ENCODE measurements around the gene ABHD12. TPM values are rescaled to one million over a fixed set of nuclear protein-coding genes. Genes with fewer than 3 reads are reported as not detected.

ABHD12 gene
- total RNA-seq, 1 experiment from 2014 or later = 33.2 TPM

GRCh38 chr20:25304025-25304549 lies 86.5 kb downstream of the ABHD12 start:
- Histone ChIP-seq H3K36me3 (peaks cover 9% of the 10 kb centered on the region), H3K27me3 (no peaks in the 10 kb centered on the region), H3K27ac (no peak overlapping the region)

GRCh38 chr20:25303292-25304024 lies 87.2 kb downstream of the ABHD12 start:
- H3K4me1 ChIP-seq = peaks cover 23% of the 10 kb centered on the region
- H3K27me3 ChIP-seq = no peaks in the 10 kb centered on the region
- H3K9me3 ChIP-seq (replicated peaks) = no peaks in the 10 kb centered on the region
- no peak for DNase-seq
- peaks cover 9% of the 10 kb centered on the region for H3K36me3 ChIP-seq
- H3K4me3 ChIP-seq = no peak overlapping the region
- H3K27ac ChIP-seq = no peak overlapping the region

More at GRCh38 chr20:25304025-25304549, 86.5 kb downstream of the ABHD12 start:
- peaks cover 26% of the 10 kb centered on the region for H3K4me1 ChIP-seq
- H3K4me3 ChIP-seq = no peak overlapping the region
- no peaks in the 10 kb centered on the region for H3K9me3 ChIP-seq (replicated peaks)
- no peak for DNase-seq

GRCh38 chr20:25302596-25302995 lies 88.0 kb downstream of the ABHD12 start:
- Histone ChIP-seq H3K27me3 (no peaks in the 10 kb centered on the region), H3K36me3 (peaks cover 5% of the 10 kb centered on the region)

GRCh38 chr20:25301357-25301920 lies 89.2 kb downstream of the ABHD12 start:
- H3K4me3 ChIP-seq = no peak overlapping the region
- no peak overlapping the region for H3K27ac ChIP-seq
- peaks cover 25% of the 10 kb centered on the region for H3K4me1 ChIP-seq
- H3K27me3 ChIP-seq = no peaks in the 10 kb centered on the region
- no peak for DNase-seq
- peaks cover 14% of the 10 kb centered on the region for H3K36me3 ChIP-seq
- no peaks in the 10 kb centered on the region for H3K9me3 ChIP-seq (replicated peaks)

More at GRCh38 chr20:25302596-25302995, 88.0 kb downstream of the ABHD12 start:
- peaks cover 23% of the 10 kb centered on the region for H3K4me1 ChIP-seq
- H3K4me3 ChIP-seq = no peak overlapping the region
- no peak overlapping the region for H3K27ac ChIP-seq
- no peak for DNase-seq
- no peaks in the 10 kb centered on the region for H3K9me3 ChIP-seq (replicated peaks)

GRCh38 chr20:25300496-25301170 lies 90.0 kb downstream of the ABHD12 start:
- H3K27me3 ChIP-seq = no peaks in the 10 kb centered on the region
- DNase-seq = no peak
- H3K4me1 ChIP-seq = peaks cover 33% of the 10 kb centered on the region
- H3K36me3 ChIP-seq = peaks cover 14% of the 10 kb centered on the region
- H3K27ac ChIP-seq = peak overlapping the region; percentile 33; the same call in 1 of the 2 replicates
- no peak overlapping the region for H3K4me3 ChIP-seq
- H3K9me3 ChIP-seq (replicated peaks) = no peaks in the 10 kb centered on the region

DNA sequence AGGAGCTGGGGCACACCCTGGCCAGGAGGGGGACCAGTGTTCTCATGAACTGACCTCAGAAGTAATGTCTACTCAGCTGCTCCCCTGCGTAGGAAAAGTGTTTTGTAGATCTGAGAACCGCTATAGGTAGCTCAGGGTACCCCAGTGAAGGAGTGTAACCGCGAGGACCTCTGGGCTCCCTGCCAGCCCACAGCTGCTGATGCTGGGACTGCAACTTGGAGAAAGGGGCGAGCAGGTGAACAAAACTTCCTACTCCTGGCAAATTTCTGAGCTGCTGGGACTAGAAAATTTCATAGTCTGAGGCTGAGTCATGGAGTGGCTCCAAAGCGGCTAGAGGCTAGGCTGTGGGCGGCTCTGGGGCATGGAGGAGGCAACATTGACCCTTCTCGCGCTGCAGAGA lies 90.8 kb downstream of the ABHD12 start:
- Histone ChIP-seq H3K27ac (peak overlapping the region; percentile 33), H3K4me3 (no peak overlapping the region), H3K4me1 (peaks cover 41% of the 10 kb centered on the region), H3K27me3 (no peaks in the 10 kb centered on the region), H3K9me3 (replicated peaks) (no peaks in the 10 kb centered on the region), H3K36me3 (peaks cover 14% of the 10 kb centered on the region)
- peak; percentile 83 to 85 for DNase-seq

GRCh38 chr20:25297141-25297905 lies 93.3 kb downstream of the ABHD12 start:
- Histone ChIP-seq H3K36me3 (peaks cover 14% of the 10 kb centered on the region; the same call in 1 of the 2 replicates), H3K9me3 (replicated peaks) (no peaks in the 10 kb centered on the region), H3K27me3 (no peaks in the 10 kb centered on the region), H3K4me1 (peaks cover 55% of the 10 kb centered on the region), H3K4me3 (no peak overlapping the region), H3K27ac (no peak overlapping the region)
- DNase-seq = no peak

GRCh38 chr20:25296094-25297093 lies 94.2 kb downstream of the ABHD12 start:
- Histone ChIP-seq H3K4me1 (peaks cover 55% of the 10 kb centered on the region), H3K4me3 (no peak overlapping the region), H3K27ac (peak overlapping the region; percentile 77), H3K9me3 (replicated peaks) (no peaks in the 10 kb centered on the region), H3K36me3 (peaks cover 10% of the 10 kb centered on the region; the same call in 1 of the 2 replicates), H3K27me3 (no peaks in the 10 kb centered on the region)
- peak in 1 of 2 experiments; percentile 50 for DNase-seq

GRCh38 chr20:25295386-25296093 lies 95.1 kb downstream of the ABHD12 start:
- DNase-seq = peak; percentile 78
- H3K4me3 ChIP-seq = no peak overlapping the region
- H3K4me1 ChIP-seq = peaks cover 49% of the 10 kb centered on the region
- H3K27me3 ChIP-seq = no peaks in the 10 kb centered on the region
- H3K9me3 ChIP-seq (replicated peaks) = no peaks in the 10 kb centered on the region
- H3K36me3 ChIP-seq = peaks cover 12% of the 10 kb centered on the region; the same call in 1 of the 2 replicates
- peak overlapping the region; percentile 77 for H3K27ac ChIP-seq

DNA sequence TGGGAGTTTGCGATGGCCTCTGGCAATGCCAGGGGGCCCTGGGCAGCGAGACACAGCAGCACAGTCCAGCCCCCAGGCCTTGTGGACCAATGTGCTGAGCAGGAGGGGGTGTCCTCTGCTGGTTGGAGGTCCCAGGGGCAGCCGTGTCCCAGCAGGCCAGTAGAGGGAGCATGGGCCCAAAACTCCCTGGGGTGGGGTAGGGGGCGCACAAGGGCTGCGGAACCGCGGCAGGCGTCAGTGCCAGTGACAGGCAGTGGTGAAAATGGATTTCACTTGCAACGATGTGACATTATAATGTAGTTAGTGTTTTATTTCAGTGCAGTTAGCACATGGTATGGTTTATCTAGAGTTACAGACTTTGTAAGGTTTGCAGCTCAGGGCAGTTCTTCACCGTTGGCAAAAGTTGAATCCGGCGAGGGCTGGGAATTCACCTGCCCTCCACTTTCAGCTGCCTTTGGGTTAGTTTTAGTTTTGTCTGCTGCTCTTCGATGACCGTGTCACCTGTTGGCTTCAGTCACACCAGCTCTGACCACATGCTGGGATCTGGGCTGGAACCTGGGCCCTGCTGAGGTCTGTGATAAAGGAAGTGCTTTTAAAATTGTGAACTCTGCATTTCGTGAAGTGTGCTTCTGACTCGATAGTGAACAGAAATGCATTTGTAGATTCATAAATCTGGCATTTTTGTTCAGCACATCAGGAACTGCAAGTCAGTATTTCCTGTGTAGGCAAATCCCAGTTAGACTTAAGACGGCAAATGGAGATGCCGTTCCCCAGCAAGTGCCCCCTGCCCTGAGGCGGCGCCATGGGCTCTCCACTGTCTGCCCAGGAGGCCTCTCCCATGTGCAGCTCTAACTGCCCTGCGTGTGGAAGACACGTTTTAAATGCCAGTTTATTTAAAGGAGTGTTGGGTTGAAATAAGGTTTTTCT lies 95.9 kb downstream of the ABHD12 start:
- peak overlapping the region; percentile 0; the same call in 1 of the 2 replicates for H3K4me3 ChIP-seq

DNA sequence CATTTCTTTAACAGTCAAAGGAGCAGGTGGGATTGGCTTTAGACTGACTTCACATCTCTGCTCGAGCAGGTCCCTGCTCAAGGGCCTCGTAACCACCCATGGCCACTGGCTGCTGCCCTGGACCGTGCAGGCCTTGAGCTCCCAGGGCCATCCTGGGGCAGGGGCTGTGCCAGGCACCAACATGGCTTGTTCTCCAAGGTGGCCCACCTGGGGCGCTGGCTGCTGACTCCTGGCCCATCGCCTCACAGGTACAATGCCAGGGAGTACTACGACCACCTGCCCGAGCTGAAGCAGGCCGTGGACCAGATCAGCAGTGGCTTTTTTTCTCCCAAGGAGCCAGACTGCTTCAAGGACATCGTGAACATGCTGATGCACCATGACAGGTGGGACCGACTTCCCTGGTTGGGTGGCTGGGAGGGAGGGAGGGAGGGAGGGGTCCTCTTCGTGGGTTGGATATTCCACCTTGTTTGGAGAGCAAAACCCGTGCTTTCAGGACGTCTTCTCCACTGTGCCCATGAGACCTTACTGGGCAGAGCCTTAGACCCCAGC lies 96.7 kb downstream of the ABHD12 start:
- H3K36me3 ChIP-seq = peaks cover 17% of the 10 kb centered on the region; the same call in 1 of the 2 replicates
- peak overlapping the region; percentile 77 for H3K27ac ChIP-seq
- no peaks in the 10 kb centered on the region for H3K9me3 ChIP-seq (replicated peaks)
- H3K27me3 ChIP-seq = no peaks in the 10 kb centered on the region
- H3K4me1 ChIP-seq = peaks cover 33% of the 10 kb centered on the region
- DNase-seq = peak; percentile 53 to 72
- H3K4me3 ChIP-seq = no peak overlapping the region

More for the DNA sequence above, 95.9 kb downstream of the ABHD12 start:
- Histone ChIP-seq H3K9me3 (replicated peaks) (no peaks in the 10 kb centered on the region), H3K4me1 (peaks cover 41% of the 10 kb centered on the region), H3K36me3 (peaks cover 15% of the 10 kb centered on the region; the same call in 1 of the 2 replicates), H3K27me3 (no peaks in the 10 kb centered on the region), H3K27ac (peak overlapping the region; percentile 77)
- DNase-seq = peak; percentile 87 to 93

GRCh38 chr20:25293507-25293906 lies 97.1 kb downstream of the ABHD12 start:
- no peak for DNase-seq
- H3K9me3 ChIP-seq (replicated peaks) = no peaks in the 10 kb centered on the region
- no peak overlapping the region for H3K27ac ChIP-seq
- peaks cover 17% of the 10 kb centered on the region; the same call in 1 of the 2 replicates for H3K36me3 ChIP-seq
- no peak overlapping the region for H3K4me3 ChIP-seq
- no peaks in the 10 kb centered on the region for H3K27me3 ChIP-seq
- peaks cover 33% of the 10 kb centered on the region for H3K4me1 ChIP-seq

Data from SJCRH30 (cell line).